SK-N-SH (cell line): ENCODE measurements around the gene LRRC2.

Experiments
- MXI1 ChIP-seq: IDR thresholded peaks from 2 replicates; pipeline ENCODE4 v1.6.1; 2012; ENCODE audit warnings: mild to moderate bottlenecking, low read depth, low read length, improper control_type of control experiment
- NRF1 ChIP-seq: IDR thresholded peaks from 2 replicates; pipeline ENCODE4 v1.6.1; 2012; ENCODE audit warnings: low read depth, mild to moderate bottlenecking, low read length
- TF ChIP-seq, protein P1 (sequence below): fragments of 200-600 bp; sonication (generic); IDR thresholded peaks from 2 replicates; pipeline ENCODE4 v1.6.1; 2017; ENCODE audit warnings: antibody characterized with exemption, mild to moderate bottlenecking, moderate library complexity
- TF ChIP-seq, protein P2 (sequence below): IDR thresholded peaks from 2 replicates; pipeline ENCODE4 v1.4.0; 2012; ENCODE audit warnings: low read depth, borderline replicate concordance

- TF ChIP-seq, protein P1, sequence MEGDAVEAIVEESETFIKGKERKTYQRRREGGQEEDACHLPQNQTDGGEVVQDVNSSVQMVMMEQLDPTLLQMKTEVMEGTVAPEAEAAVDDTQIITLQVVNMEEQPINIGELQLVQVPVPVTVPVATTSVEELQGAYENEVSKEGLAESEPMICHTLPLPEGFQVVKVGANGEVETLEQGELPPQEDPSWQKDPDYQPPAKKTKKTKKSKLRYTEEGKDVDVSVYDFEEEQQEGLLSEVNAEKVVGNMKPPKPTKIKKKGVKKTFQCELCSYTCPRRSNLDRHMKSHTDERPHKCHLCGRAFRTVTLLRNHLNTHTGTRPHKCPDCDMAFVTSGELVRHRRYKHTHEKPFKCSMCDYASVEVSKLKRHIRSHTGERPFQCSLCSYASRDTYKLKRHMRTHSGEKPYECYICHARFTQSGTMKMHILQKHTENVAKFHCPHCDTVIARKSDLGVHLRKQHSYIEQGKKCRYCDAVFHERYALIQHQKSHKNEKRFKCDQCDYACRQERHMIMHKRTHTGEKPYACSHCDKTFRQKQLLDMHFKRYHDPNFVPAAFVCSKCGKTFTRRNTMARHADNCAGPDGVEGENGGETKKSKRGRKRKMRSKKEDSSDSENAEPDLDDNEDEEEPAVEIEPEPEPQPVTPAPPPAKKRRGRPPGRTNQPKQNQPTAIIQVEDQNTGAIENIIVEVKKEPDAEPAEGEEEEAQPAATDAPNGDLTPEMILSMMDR: no peak
- TF ChIP-seq NRF1 (no peak), MXI1 (no peak)
- TF ChIP-seq, protein P2, sequence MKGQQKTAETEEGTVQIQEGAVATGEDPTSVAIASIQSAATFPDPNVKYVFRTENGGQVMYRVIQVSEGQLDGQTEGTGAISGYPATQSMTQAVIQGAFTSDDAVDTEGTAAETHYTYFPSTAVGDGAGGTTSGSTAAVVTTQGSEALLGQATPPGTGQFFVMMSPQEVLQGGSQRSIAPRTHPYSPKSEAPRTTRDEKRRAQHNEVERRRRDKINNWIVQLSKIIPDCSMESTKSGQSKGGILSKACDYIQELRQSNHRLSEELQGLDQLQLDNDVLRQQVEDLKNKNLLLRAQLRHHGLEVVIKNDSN: no peak
These were observed 18.7 kb upstream of the LRRC2 start for GRCh38 chr3:46584598-46585467.
